ENCODE measurements around the gene FAM32A. TPM values are rescaled to one million over a fixed set of nuclear protein-coding genes. Genes with fewer than 3 reads are reported as not detected.

The FAM32A gene
- total and polyA plus RNA-seq, 2 of the 8 experiments (the other 6 are each of a cell fraction or from before 2014, with no cell fraction given) = 75.6 to 105 TPM

- no peak for TF ChIP-seq RAD21 (IDR thresholded peaks at IDR 0.05 in 1 of 2, conservative IDR thresholded peaks at IDR 0.05 in 1 of 2; ENCODE audit: low read depth in 2 of 2, low read length in 2 of 2)
- TF ChIP-seq JUND (IDR thresholded peaks at IDR 0.05; ENCODE audit: low read length) = no peak
- TF ChIP-seq SUZ12 (IDR thresholded peaks at IDR 0.05; ENCODE audit: low read length) = no peak
- no peak for TF ChIP-seq RNF2 (IDR thresholded peaks at IDR 0.05; ENCODE audit: borderline replicate concordance, low read depth, low read length, missing control alignments, poor library complexity, severe bottlenecking)
These were observed 12.0 kb downstream of the FAM32A start (continued) for GRCh38 chr19:16197188-16197621.

Measured in H1 (cell line).